ENCODE measurements around the gene CA10.

DNA sequence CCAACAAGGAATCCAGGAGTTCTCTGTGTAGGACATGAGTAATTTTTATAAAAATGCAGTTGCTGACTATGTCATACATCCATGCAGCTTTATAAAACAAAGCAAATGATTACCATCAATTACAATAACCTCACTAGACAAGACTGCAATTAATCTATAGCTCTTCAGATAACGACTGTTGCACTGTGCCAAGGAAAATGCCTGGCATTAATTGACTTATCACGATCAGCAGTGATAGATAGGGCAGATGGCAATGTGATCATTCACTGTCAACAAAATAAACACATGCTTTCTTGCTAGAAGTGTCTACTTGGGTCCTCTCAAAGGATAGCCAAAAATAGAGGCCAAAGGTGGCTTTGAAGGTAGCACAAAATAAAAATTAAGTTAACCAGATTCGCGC is 415.0 kb downstream of the CA10 start:
- TF ChIP-seq, protein P1, sequence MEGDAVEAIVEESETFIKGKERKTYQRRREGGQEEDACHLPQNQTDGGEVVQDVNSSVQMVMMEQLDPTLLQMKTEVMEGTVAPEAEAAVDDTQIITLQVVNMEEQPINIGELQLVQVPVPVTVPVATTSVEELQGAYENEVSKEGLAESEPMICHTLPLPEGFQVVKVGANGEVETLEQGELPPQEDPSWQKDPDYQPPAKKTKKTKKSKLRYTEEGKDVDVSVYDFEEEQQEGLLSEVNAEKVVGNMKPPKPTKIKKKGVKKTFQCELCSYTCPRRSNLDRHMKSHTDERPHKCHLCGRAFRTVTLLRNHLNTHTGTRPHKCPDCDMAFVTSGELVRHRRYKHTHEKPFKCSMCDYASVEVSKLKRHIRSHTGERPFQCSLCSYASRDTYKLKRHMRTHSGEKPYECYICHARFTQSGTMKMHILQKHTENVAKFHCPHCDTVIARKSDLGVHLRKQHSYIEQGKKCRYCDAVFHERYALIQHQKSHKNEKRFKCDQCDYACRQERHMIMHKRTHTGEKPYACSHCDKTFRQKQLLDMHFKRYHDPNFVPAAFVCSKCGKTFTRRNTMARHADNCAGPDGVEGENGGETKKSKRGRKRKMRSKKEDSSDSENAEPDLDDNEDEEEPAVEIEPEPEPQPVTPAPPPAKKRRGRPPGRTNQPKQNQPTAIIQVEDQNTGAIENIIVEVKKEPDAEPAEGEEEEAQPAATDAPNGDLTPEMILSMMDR (IDR thresholded peaks at IDR 0.05), result no peak
- no peak for TF ChIP-seq POLR2A (IDR thresholded peaks at IDR 0.05)
